Kidney (tissue), 14 donors: ENCODE data around the gene MORC1. TPM values are rescaled to one million over a fixed set of nuclear protein-coding genes. Genes with fewer than 3 reads are reported as not detected.

ENCODE experiments used
- DNase-seq, 5 donors: peaks; one replicate each; pipeline ENCODE4 v3.0.0-alpha.2; 2013 to 2020
- FAIRE-seq: peaks from 2 replicates; lab custom pipeline; 2012; peaks lifted over from hg19 to GRCh38; lab: Jason Lieb, UNC
- H3K27ac ChIP-seq, 2 donors: one replicate each; pipeline ENCODE4 v1.7.0; 2013; ENCODE audit warnings: low read depth in 2 of 2, low read length in 2 of 2, inconsistent platforms in 1 of 2
- H3K27me3 ChIP-seq: one replicate; pipeline ENCODE4 v1.7.1; 2013; ENCODE audit warnings: low read length, inconsistent platforms; ENCODE audit not compliant: control insufficient read depth, insufficient read depth
- H3K36me3 ChIP-seq, 3 donors: one replicate each; pipeline versions ENCODE4 v1.7.0 to v1.7.1; 2013; ENCODE audit warnings: low read length in 3 of 3, control low read depth in 1 of 3, inconsistent platforms in 1 of 3; ENCODE audit not compliant: insufficient read depth in 3 of 3, control insufficient read depth in 2 of 3
- H3K4me1 ChIP-seq, 3 donors: one replicate each; pipeline versions ENCODE4 v1.7.0 to v1.7.1; 2013; ENCODE audit warnings: low read length in 3 of 3, inconsistent platforms in 1 of 3, low read depth in 1 of 3; ENCODE audit not compliant: control insufficient read depth in 2 of 3, insufficient read depth in 2 of 3
- H3K4me3 ChIP-seq, 3 donors: one replicate each; pipeline versions ENCODE4 v1.7.0 to v1.8.1; 2013; ENCODE audit warnings: low read length in 3 of 3, control low read depth in 1 of 3, inconsistent platforms in 1 of 3
- H3K9ac ChIP-seq, 3 donors: one replicate each; pipeline versions ENCODE4 v1.7.0 to v1.7.1; 2013; ENCODE audit warnings: low read length in 3 of 3, control low read depth in 1 of 3, inconsistent platforms in 1 of 3
- H3K9me3 ChIP-seq, 3 donors: one replicate each; pipeline versions ENCODE4 v1.7.0 to v1.7.1; 2013; ENCODE audit warnings: low read length in 3 of 3, control low read depth in 1 of 3, inconsistent platforms in 1 of 3; ENCODE audit not compliant: control insufficient read depth in 2 of 3, insufficient read depth in 1 of 3
- CTCF ChIP-seq: IDR thresholded peaks from 3 replicates; pipeline ENCODE4 v1.5.1; 2012; ENCODE audit warnings: mild to moderate bottlenecking, moderate library complexity, borderline replicate concordance; ENCODE audit not compliant: insufficient read depth; ENCODE audit errors: extremely low read depth
- intact Hi-C: fragments of 100-400 bp; cut with DNase I; formaldehyde crosslinking; loops from one replicate; pipeline ENCODE4 v1.11.1; 2022
- polyA plus RNA-seq: library from polyadenylated mRNA; stranded (reverse); fragments of 350-450 nt; fragmentation: Illumina TruSeq; extraction: RNeasy Lipid Tissue Mini Kit (QIAGEN cat#74804); gene quantifications from one replicate; pipeline ENCODE4 v1.2.3, GENCODE V29; 2014; ENCODE audit warnings: low read depth, low replicate concordance; ENCODE audit not compliant: insufficient read depth
- total RNA-seq: library from RNA; stranded (reverse); fragmentation: NEBNext Ultra II Directional; extraction: Animal tissue kit (Norgen Biotek cat#: 25700); gene quantifications from one replicate; pipeline ENCODE4 v1.2.1, GENCODE V29; 2021
- donor health status: control.
- donor health status: control.
- donor health status: control.
- donor health status: control.
- donor health status: control.
- donor health status: DM: yes; HTN: yes; CAD: no.
- donor health status: Normal renal cell carcinoma (clear cell type).

The MORC1 gene
- total and polyA plus RNA-seq, 2 donors from 2014 or later, result 0.06 TPM; not detected in 1

DNA sequence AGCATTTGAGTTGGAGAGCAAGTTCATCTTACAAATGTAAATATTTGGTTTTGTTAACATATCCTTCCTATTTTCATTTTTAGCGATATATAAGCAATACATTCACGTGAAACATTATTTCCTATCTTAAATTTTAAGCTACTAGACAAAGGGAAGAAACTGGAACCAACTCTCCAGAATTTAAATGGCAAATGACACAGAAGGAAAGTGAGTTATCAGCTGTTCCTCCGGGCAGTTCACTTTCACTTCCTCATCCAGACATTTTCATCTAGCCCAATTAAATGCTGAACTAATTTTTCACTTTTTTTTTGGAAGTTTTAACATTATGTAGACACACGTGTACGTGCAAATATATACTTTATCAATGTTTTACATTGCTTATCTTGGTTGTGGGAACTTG, 58.7 kb downstream of the MORC1 start:
- no peaks in the 10 kb centered on the region for H3K9me3 ChIP-seq
- no peak overlapping the region for H3K9ac ChIP-seq
- no peaks in the 10 kb centered on the region for H3K36me3 ChIP-seq
- FAIRE-seq (no peak), DNase-seq (no peak)
- H3K27me3 ChIP-seq, result no peaks in the 10 kb centered on the region
- intact Hi-C loops, result no loop called here
- no peaks in the 10 kb centered on the region for H3K4me1 ChIP-seq
- H3K4me3 ChIP-seq, result no peak overlapping the region
- no peak for TF ChIP-seq CTCF
- H3K27ac ChIP-seq, result no peak overlapping the region

GRCh38 chr3:109057616-109058015, 60.3 kb downstream of the MORC1 start:
- H3K4me1 ChIP-seq, result no peaks in the 10 kb centered on the region
- no peak overlapping the region for H3K9ac ChIP-seq
- FAIRE-seq (no peak), DNase-seq (no peak)
- H3K27ac ChIP-seq, result no peak overlapping the region
- no peaks in the 10 kb centered on the region for H3K36me3 ChIP-seq
- intact Hi-C loops, result no loop called here
- no peak for TF ChIP-seq CTCF
- H3K27me3 ChIP-seq, result no peaks in the 10 kb centered on the region
- no peak overlapping the region for H3K4me3 ChIP-seq
- H3K9me3 ChIP-seq, result no peaks in the 10 kb centered on the region

GRCh38 chr3:109057056-109057455, 60.9 kb downstream of the MORC1 start:
- no peak for TF ChIP-seq CTCF
- FAIRE-seq (no peak), DNase-seq (no peak)
- no peaks in the 10 kb centered on the region for H3K27me3 ChIP-seq
- intact Hi-C loops, result no loop called here
- H3K27ac ChIP-seq, result no peak overlapping the region
- no peaks in the 10 kb centered on the region for H3K9me3 ChIP-seq
- H3K4me3 ChIP-seq, result no peak overlapping the region
- no peaks in the 10 kb centered on the region for H3K36me3 ChIP-seq
- H3K4me1 ChIP-seq, result no peaks in the 10 kb centered on the region
- no peak overlapping the region for H3K9ac ChIP-seq

- FAIRE-seq, result peak; percentile 55
- peak; percentile 47 for TF ChIP-seq CTCF
- H3K9ac ChIP-seq, result no peak overlapping the region
- H3K9me3 ChIP-seq, result no peaks in the 10 kb centered on the region
- H3K4me1 ChIP-seq, result no peaks in the 10 kb centered on the region
- no peaks in the 10 kb centered on the region for H3K27me3 ChIP-seq
- no peak overlapping the region for H3K27ac ChIP-seq
- no peak overlapping the region for H3K4me3 ChIP-seq
- DNase-seq, result no peak
- no peaks in the 10 kb centered on the region for H3K36me3 ChIP-seq
- intact Hi-C loops, result no loop called here
Measured at GRCh38 chr3:109050591-109051167, 67.3 kb downstream of the MORC1 start.
